Spleen (tissue), 11 donors: ENCODE measurements around the gene CHIA. TPM values are rescaled to one million over a fixed set of nuclear protein-coding genes. Genes with fewer than 3 reads are reported as not detected.

Experiments
- DNase-seq: peaks from one replicate; pipeline ENCODE4 v3.0.0-alpha.2; 2020
- H3K27ac ChIP-seq, 8 donors: fragments of 200-600 bp; sonication (generic) in 7 of 8; 1 replicate in 4 of 8; 2 replicates in 4 of 8; pipeline versions ENCODE4 v1.5.0 to v1.8.0; 2016 to 2021; ENCODE audit warnings: inconsistent platforms in 4 of 8, mild to moderate bottlenecking in 4 of 8, moderate library complexity in 1 of 8
- H3K27me3 ChIP-seq, 7 donors: fragments of 200-600 bp; sonication (generic) in 6 of 7; replicated peaks in 1 of 7; 1 replicate in 4 of 7; 2 replicates in 3 of 7; pipeline versions ENCODE4 v1.5.0 to v1.8.0; 2016 to 2021; ENCODE audit warnings: inconsistent platforms in 3 of 7, mild to moderate bottlenecking in 1 of 7
- H3K36me3 ChIP-seq, 6 donors: fragments of 200-600 bp; sonication (generic) in 5 of 6; 1 replicate in 4 of 6; 2 replicates in 2 of 6; pipeline versions ENCODE4 v1.5.0 to v1.8.0; 2016 to 2021; ENCODE audit warnings: inconsistent platforms in 2 of 6
- H3K4me1 ChIP-seq, 6 donors: fragments of 200-600 bp; sonication (generic) in 5 of 6; 1 replicate in 3 of 6; 2 replicates in 3 of 6; pipeline versions ENCODE4 v1.5.0 to v1.8.0; 2016 to 2021; ENCODE audit warnings: inconsistent platforms in 3 of 6
- H3K4me3 ChIP-seq, 8 donors: fragments of 200-600 bp; sonication (generic) in 7 of 8; 1 replicate in 4 of 8; 2 replicates in 4 of 8; pipeline versions ENCODE4 v1.5.0 to v1.8.0; 2016 to 2021; ENCODE audit warnings: inconsistent platforms in 4 of 8, mild to moderate bottlenecking in 4 of 8, moderate library complexity in 2 of 8
- H3K9me3 ChIP-seq, 8 donors: fragments of 200-600 bp; sonication (generic) in 7 of 8; 1 replicate in 4 of 8; 2 replicates in 4 of 8; pipeline versions ENCODE4 v1.5.0 to v1.8.0; 2016 to 2021; ENCODE audit warnings: inconsistent platforms in 4 of 8
- CTCF ChIP-seq, 11 experiments: fragments of 200-600 bp in 7 of 11; fragments of 450-650 bp in 4 of 11; sonication (generic) in 4 of 11; IDR thresholded peaks in 8 of 11; conservative IDR thresholded peaks in 3 of 11; 1 replicate in 7 of 11; 2 replicates in 4 of 11; pipeline versions ENCODE4 v1.4.0 to v1.8.0; 2016 to 2021; ENCODE audit warnings: antibody characterized with exemption in 11 of 11, inconsistent platforms in 4 of 11, mild to moderate bottlenecking in 1 of 11
- POLR2A ChIP-seq, 3 donors: fragments of 450-650 bp; IDR thresholded peaks; one replicate each; pipeline ENCODE4 v1.5.1; 2017; ENCODE audit warnings: antibody characterized with exemption in 3 of 3, mild to moderate bottlenecking in 1 of 3
- POLR2AphosphoS5 ChIP-seq, 3 donors: sonication (generic); formaldehyde crosslinking; IDR thresholded peaks; one replicate each; pipeline ENCODE4 v1.5.1; 2017; ENCODE audit warnings: antibody characterized with exemption in 3 of 3
- WGBS, 5 donors: extraction: QIAGEN DNeasy Blood & Tissue Kit in 3 of 5; methylation state at CpG; one replicate each; pipeline versions ENCODE4 v1.1.5 to v1.1.7; 2013 to 2018; 5-methylcytosine and 5-hydroxymethylcytosine counted together
- intact Hi-C: fragments of 100-400 bp; cut with DNase I; formaldehyde crosslinking; loops from one replicate; pipeline ENCODE4 v1.15.0; 2023; ENCODE audit warnings: low total_unique reads
- polyA plus RNA-seq, 3 donors: library from polyadenylated mRNA; stranded (reverse); fragments of 200-250 nt; gene quantifications; one replicate each; pipeline ENCODE4 v1.2.1, GENCODE V29; 2013
- total RNA-seq, 7 donors: library from RNA; depleted of rRNA in 3 of 7; stranded (reverse); fragments of >200 nt in 3 of 7; fragmentation: NEBNext Ultra II Directional in 4 of 7; extraction: Animal tissue kit (Norgen Biotek cat#: 25700) in 4 of 7; gene quantifications; one replicate each; pipeline versions ENCODE4 v1.1.0 to v1.2.1, GENCODE V29; 2016 to 2021
- donor health status: healthy with polysubstance abuse.
- donor health status: DM: no; HTN: no; CAD: no; lungs with moderate emphysema.
- donor health status: DM: no; HTN: no; CAD: no.
- donor health status: Bipolar disorder and iron deficiency.
- donor health status: healthy.
- donor health status: DM: no; HTN: no; CAD: no.
- donor health status: DM: yes; HTN: yes; CAD: no.

Gene CHIA
- total and polyA plus RNA-seq, 10 donors = 0.14 TPM; not detected in 9

DNA sequence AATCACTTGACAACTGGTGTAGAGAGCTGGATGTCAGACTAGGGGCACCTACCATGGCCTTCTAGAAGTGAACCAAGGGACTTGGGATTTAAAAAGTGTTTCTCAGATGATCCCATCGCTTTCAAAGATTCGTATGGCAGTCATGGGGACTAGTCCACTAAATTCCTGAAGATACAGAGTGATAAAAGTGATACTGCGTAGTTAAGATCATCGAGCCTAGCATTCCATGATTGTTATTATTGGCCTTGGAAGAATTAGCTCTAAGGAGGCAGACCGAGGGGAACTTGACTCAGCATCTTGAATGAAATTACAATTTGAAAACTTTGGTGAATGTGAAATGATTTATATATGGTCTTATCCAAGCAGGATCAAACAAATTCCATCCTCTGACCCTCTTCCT lies 1.3 kb upstream of the CHIA start:
- Histone ChIP-seq H3K27ac (no peak overlapping the region), H3K36me3 (no peaks in the 10 kb centered on the region), H3K4me1 (no peaks in the 10 kb centered on the region), H3K9me3 (no peaks in the 10 kb centered on the region), H3K27me3 (no peaks in the 10 kb centered on the region), H3K4me3 (no peak overlapping the region)
- intact Hi-C loops = no loop called here
- no peak for TF ChIP-seq CTCF (IDR thresholded peaks at IDR 0.05 in 8 of 11, conservative IDR thresholded peaks at IDR 0.05 in 3 of 11)
- no peak for TF ChIP-seq POLR2AphosphoS5 (IDR thresholded peaks at IDR 0.05)
- no peak for TF ChIP-seq POLR2A (IDR thresholded peaks at IDR 0.05)
- WGBS, 5 donors = 49 to 66% (median 61%) methylated on average over 5 of the region's 5 CpGs
- no peak for DNase-seq

DNA sequence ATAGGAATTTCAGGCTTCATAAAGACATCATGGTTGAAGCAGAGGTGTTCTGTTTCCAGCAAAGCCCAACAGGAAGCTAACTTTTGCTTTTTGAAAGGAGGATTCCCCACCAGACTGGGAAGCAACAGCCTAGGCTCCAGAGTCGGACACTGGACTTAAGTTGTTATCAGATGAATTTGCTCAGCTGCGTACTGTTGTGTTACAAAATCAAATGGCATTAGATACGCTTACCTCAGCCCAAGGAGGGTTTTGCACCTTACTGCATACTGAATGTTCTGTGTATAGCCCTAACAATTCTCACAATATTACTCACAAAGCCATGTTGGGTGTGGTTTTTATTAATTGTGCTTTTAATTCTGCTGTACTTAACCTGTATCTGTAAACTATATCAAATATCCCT lies 547 bp upstream of the CHIA start:
- TF ChIP-seq POLR2A (IDR thresholded peaks at IDR 0.05) (no peak), POLR2AphosphoS5 (IDR thresholded peaks at IDR 0.05) (no peak), CTCF (IDR thresholded peaks at IDR 0.05 in 8 of 11, conservative IDR thresholded peaks at IDR 0.05 in 3 of 11) (no peak)
- WGBS, 5 donors = 42 to 78% (median 63%) methylated on average over 3 of the region's 3 CpGs
- Histone ChIP-seq H3K9me3 (no peaks in the 10 kb centered on the region), H3K4me3 (no peak overlapping the region), H3K36me3 (no peaks in the 10 kb centered on the region), H3K27me3 (no peaks in the 10 kb centered on the region), H3K27ac (no peak overlapping the region), H3K4me1 (no peaks in the 10 kb centered on the region)
- DNase-seq = no peak
- intact Hi-C loops = no loop called here

DNA sequence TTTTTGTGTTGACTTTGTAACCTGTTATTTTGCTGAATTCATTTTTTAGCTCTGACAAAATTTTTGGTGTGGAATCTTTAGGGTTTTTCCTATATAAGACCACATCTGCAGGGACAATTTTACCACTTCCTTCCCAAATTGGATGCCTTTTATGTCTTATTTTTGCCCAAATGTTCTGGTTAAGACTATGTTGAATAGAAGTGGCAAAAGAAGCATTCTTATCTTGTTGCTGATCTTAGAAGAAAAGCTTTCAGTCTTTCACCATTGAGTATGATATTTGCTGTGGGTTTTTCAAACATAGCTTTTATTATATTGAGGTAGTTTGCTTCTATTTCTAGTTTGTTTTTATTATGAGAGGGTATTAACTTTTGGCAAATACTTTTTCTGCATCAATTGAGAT lies 3.7 kb downstream of the CHIA start:
- Histone ChIP-seq H3K36me3 (no peaks in the 10 kb centered on the region), H3K9me3 (peaks cover 0 to 3% (median 0%) of the 10 kb centered on the region in 8 donors), H3K4me3 (no peak overlapping the region), H3K27ac (no peak overlapping the region), H3K4me1 (no peaks in the 10 kb centered on the region), H3K27me3 (peaks cover 0 to 6% (median 0%) of the 10 kb centered on the region in 7 donors)
- no peak for DNase-seq
- intact Hi-C loops = no loop called here
- TF ChIP-seq POLR2A (IDR thresholded peaks at IDR 0.05) = no peak

- Histone ChIP-seq H3K27me3 (no peaks in the 10 kb centered on the region), H3K27ac (no peak overlapping the region), H3K4me3 (no peak overlapping the region), H3K4me1 (no peaks in the 10 kb centered on the region), H3K9me3 (peaks cover 0 to 48% (median 32%) of the 10 kb centered on the region in 8 donors), H3K36me3 (no peaks in the 10 kb centered on the region)
- no peak for DNase-seq
- intact Hi-C loops = no loop called here
- TF ChIP-seq POLR2AphosphoS5 (IDR thresholded peaks at IDR 0.05) (no peak), CTCF (IDR thresholded peaks at IDR 0.05 in 8 of 11, conservative IDR thresholded peaks at IDR 0.05 in 3 of 11) (no peak), POLR2A (IDR thresholded peaks at IDR 0.05) (no peak)
- 69 to 75% (median 72%) methylated on average over 3 of the region's 3 CpGs for WGBS, 5 donors
Observed at GRCh38 chr1:111302374-111302773, 11.7 kb downstream of the CHIA start.

DNA sequence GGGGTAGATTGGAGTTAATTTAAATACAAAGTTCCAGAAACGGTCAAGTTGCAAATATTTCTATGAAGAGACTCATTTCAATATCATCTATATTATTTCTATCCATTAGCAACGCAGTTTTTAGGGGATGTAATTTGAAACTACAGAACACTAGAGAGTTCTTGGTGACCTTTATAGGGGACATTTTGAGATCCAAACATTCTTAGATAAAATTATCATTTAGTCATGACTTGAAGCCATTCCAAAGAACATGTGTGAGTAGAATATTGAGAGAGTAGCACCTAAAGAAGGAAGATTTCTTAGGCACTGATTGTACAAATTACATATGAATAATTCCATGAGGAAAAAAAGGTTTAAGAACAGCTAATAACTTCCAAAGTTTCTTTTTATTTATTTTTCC lies 19.0 kb downstream of the CHIA start:
- no peak for DNase-seq
- intact Hi-C loops = no loop called here
- WGBS, 5 donors = 36 to 66% (median 50%) methylated on average over 2 of the region's 2 CpGs

More for the DNA sequence above, 19.0 kb downstream of the CHIA start:
- Histone ChIP-seq H3K4me1 (no peaks in the 10 kb centered on the region), H3K27ac (no peak overlapping the region), H3K4me3 (no peak overlapping the region), H3K27me3 (no peaks in the 10 kb centered on the region), H3K36me3 (no peaks in the 10 kb centered on the region), H3K9me3 (peaks cover 0 to 11% (median 9%) of the 10 kb centered on the region in 8 donors)
- no peak for TF ChIP-seq POLR2AphosphoS5 (IDR thresholded peaks at IDR 0.05)
- no peak for TF ChIP-seq POLR2A (IDR thresholded peaks at IDR 0.05)
- TF ChIP-seq CTCF (IDR thresholded peaks at IDR 0.05 in 8 of 11, conservative IDR thresholded peaks at IDR 0.05 in 3 of 11) = no peak
